Muscle layer of colon (tissue), 2 donors: ENCODE data around the gene PLGLB1.
"Not testable (repeated sequence)": the region's sequence is repeated elsewhere in the genome, so short reads cannot be mapped to it uniquely, and the experiment has no call there.

Experiments
- H3K27ac ChIP-seq: one replicate; pipeline ENCODE4 v1.7.0; 2013; ENCODE audit warnings: low read depth, mild to moderate bottlenecking, low read length, moderate library complexity
- H3K27me3 ChIP-seq, 2 donors: one replicate each; pipeline ENCODE4 v1.7.0; 2013; ENCODE audit warnings: low read length in 2 of 2, mild to moderate bottlenecking in 2 of 2; ENCODE audit not compliant: insufficient read depth in 2 of 2, control insufficient read depth in 1 of 2
- H3K36me3 ChIP-seq: one replicate; pipeline ENCODE4 v1.7.0; 2013; ENCODE audit warnings: mild to moderate bottlenecking, low read length; ENCODE audit not compliant: insufficient read depth
- H3K4me1 ChIP-seq: one replicate; pipeline ENCODE4 v1.7.0; 2013; ENCODE audit warnings: mild to moderate bottlenecking, low read length; ENCODE audit not compliant: insufficient read depth
- H3K4me3 ChIP-seq, 2 donors: one replicate each; pipeline ENCODE4 v1.7.0; 2013; ENCODE audit warnings: low read length in 2 of 2, low read depth in 1 of 2, mild to moderate bottlenecking in 1 of 2, moderate library complexity in 1 of 2
- H3K9ac ChIP-seq: one replicate; pipeline ENCODE4 v1.7.0; 2013; ENCODE audit warnings: low read length
- H3K9me3 ChIP-seq: one replicate; pipeline ENCODE4 v1.7.0; 2013; ENCODE audit warnings: mild to moderate bottlenecking, low read length
- donor health status: abdominal sarcoma.
- donor health status: Adenocarcinoma of cecum.

PLGLB1 gene

GRCh38 chr2:87021744-87022143, at the start of gene PLGLB1:
Gene PLGLB1 (minus strand): TSS chr2:87021844. CDS start chr2:87021783, 61 bp downstream.
- not testable (repeated sequence) for H3K9ac ChIP-seq, H3K27ac ChIP-seq, H3K4me3 ChIP-seq, H3K36me3 ChIP-seq, H3K27me3 ChIP-seq, H3K4me1 ChIP-seq, H3K9me3 ChIP-seq

- not testable (repeated sequence) for H3K36me3 ChIP-seq, H3K4me1 ChIP-seq, H3K9me3 ChIP-seq, H3K9ac ChIP-seq, H3K27me3 ChIP-seq, H3K4me3 ChIP-seq, H3K27ac ChIP-seq
These were observed 42.7 kb upstream of the PLGLB1 start for GRCh38 chr2:87064305-87064704.

- H3K9me3 ChIP-seq, H3K4me1 ChIP-seq, H3K27ac ChIP-seq, H3K9ac ChIP-seq, H3K27me3 ChIP-seq, H3K4me3 ChIP-seq, H3K36me3 ChIP-seq: not testable (repeated sequence)
These were observed 41.8 kb upstream of the PLGLB1 start for GRCh38 chr2:87063431-87063830.

GRCh38 chr2:87061519-87061918, 39.9 kb upstream of the PLGLB1 start:
- not testable (repeated sequence) for H3K9ac ChIP-seq, H3K4me1 ChIP-seq, H3K27ac ChIP-seq, H3K9me3 ChIP-seq, H3K4me3 ChIP-seq, H3K36me3 ChIP-seq, H3K27me3 ChIP-seq

GRCh38 chr2:87057606-87058005, 36.0 kb upstream of the PLGLB1 start:
- H3K36me3 ChIP-seq, H3K27ac ChIP-seq, H3K9me3 ChIP-seq, H3K27me3 ChIP-seq, H3K4me3 ChIP-seq, H3K4me1 ChIP-seq, H3K9ac ChIP-seq: not testable (repeated sequence)

- not testable (repeated sequence) for H3K4me3 ChIP-seq
These were observed 35.2 kb upstream of the PLGLB1 start for GRCh38 chr2:87056843-87057242.

GRCh38 chr2:87056435-87056834, 34.8 kb upstream of the PLGLB1 start:
- H3K4me1 ChIP-seq, H3K4me3 ChIP-seq: not testable (repeated sequence)

More at GRCh38 chr2:87056843-87057242, 35.2 kb upstream of the PLGLB1 start:
- not testable (repeated sequence) for H3K9me3 ChIP-seq, H3K27me3 ChIP-seq, H3K36me3 ChIP-seq, H3K4me1 ChIP-seq, H3K27ac ChIP-seq, H3K9ac ChIP-seq

GRCh38 chr2:87054375-87054774, 32.7 kb upstream of the PLGLB1 start:
- not testable (repeated sequence) for H3K9ac ChIP-seq, H3K27me3 ChIP-seq, H3K9me3 ChIP-seq, H3K27ac ChIP-seq, H3K36me3 ChIP-seq, H3K4me3 ChIP-seq, H3K4me1 ChIP-seq

More at GRCh38 chr2:87056435-87056834, 34.8 kb upstream of the PLGLB1 start:
- H3K9me3 ChIP-seq, H3K27ac ChIP-seq, H3K27me3 ChIP-seq, H3K36me3 ChIP-seq, H3K9ac ChIP-seq: not testable (repeated sequence)

- not testable (repeated sequence) for H3K27ac ChIP-seq, H3K27me3 ChIP-seq, H3K9me3 ChIP-seq, H3K36me3 ChIP-seq, H3K4me1 ChIP-seq, H3K4me3 ChIP-seq, H3K9ac ChIP-seq
These were observed 19.8 kb upstream of the PLGLB1 start for GRCh38 chr2:87041321-87041978.

GRCh38 chr2:87028607-87029006, 7.0 kb upstream of the PLGLB1 start:
- not testable (repeated sequence) for H3K4me1 ChIP-seq, H3K4me3 ChIP-seq, H3K27ac ChIP-seq, H3K27me3 ChIP-seq, H3K9ac ChIP-seq, H3K36me3 ChIP-seq, H3K9me3 ChIP-seq

GRCh38 chr2:87026816-87027215, 5.2 kb upstream of the PLGLB1 start:
- not testable (repeated sequence) for H3K4me1 ChIP-seq, H3K9ac ChIP-seq, H3K4me3 ChIP-seq, H3K9me3 ChIP-seq, H3K36me3 ChIP-seq, H3K27me3 ChIP-seq, H3K27ac ChIP-seq

- not testable (repeated sequence) for H3K27ac ChIP-seq, H3K36me3 ChIP-seq, H3K9me3 ChIP-seq, H3K9ac ChIP-seq, H3K4me1 ChIP-seq, H3K27me3 ChIP-seq, H3K4me3 ChIP-seq
These were observed 4.3 kb upstream of the PLGLB1 start for GRCh38 chr2:87025927-87026326.
